HG02678 (cell line): ENCODE results near the gene NCAM1.

Experiments used
- ATAC-seq: cut with Tn5 transposase; IDR thresholded peaks from one replicate; pipeline ENCODE4 v1.9.1; 2021; ENCODE audit warnings: mild to moderate bottlenecking, moderate library complexity; ENCODE audit not compliant: unreplicated experiment

The NCAM1 gene

DNA sequence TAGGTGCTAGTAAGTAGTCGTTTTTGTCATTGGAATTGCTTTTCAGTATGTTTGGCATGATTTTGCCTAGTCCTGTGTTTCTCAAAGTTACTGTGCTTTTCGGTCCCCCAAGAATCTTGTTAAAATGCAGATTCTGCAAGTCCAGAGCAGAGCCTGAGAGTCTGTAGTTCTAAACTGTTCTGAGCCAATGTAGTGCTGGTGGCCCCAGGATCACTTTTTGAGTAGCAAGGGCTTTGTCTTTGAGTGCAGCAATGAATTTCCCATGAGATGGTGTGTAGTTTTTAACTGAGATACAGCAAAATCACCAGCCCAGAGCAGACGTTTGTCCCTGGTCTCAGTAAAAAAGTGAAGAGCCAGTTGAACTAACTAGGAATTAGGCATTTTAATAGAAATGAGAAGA, 122.4 kb downstream of the NCAM1 start:
- ATAC-seq, result no peak

DNA sequence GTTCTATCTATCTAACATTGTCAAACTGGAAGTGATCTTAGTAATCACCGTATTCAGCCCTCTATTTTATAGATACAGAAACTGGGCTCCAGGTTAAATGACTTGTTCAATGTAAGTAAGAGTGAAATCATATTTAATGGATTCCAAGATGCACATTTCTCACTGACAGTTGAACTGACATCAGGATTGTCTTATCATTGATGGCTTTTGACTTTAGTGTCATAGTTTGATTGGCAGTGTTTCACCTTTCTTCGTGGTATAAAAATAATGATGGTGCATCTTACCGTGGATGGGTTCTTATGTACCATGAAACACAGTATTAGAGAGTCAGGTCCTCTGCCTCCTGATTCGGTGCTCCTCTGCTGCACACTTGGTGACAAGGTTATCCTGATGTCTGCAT, 123.1 kb downstream of the NCAM1 start:
- no peak for ATAC-seq

DNA sequence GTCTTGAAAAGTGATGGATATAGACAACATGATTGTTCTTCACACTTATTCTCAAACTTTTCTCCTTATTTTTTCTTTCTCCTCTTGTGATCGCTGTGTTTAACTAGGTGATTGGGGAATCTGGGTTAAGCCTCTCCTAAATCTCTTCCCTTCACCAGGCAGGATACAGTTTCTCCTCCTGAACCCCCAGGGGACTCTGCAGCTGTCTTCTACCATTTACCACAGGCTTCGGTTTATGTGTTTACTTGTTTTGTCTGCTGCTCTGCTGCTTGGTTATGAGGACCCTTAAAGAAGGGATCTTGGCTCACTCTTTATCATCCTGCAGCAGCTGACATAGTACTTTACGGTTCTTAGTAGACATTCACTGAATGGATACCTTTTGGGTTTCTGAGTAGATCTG, 124.2 kb downstream of the NCAM1 start:
- ATAC-seq, result no peak

DNA sequence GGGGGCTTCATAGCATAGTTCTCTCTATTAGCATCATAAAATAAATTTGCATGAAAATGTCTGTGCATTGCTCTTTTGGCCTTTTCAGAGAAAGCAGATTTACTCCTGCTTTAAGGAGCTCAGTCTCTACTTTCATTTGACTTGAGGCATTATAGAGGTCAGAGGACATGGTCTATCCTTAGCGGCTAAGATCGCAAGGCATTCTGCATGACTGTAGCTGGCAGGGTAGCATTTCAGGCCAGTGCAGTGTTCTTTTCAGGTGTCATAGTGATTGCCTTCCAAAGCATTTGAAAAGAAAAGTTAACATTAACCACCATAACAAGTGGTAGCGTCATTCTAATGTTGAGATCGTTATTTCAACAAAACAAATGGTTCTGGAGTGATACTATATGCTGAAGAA, 126.5 kb downstream of the NCAM1 start:
- ATAC-seq, result no peak

DNA sequence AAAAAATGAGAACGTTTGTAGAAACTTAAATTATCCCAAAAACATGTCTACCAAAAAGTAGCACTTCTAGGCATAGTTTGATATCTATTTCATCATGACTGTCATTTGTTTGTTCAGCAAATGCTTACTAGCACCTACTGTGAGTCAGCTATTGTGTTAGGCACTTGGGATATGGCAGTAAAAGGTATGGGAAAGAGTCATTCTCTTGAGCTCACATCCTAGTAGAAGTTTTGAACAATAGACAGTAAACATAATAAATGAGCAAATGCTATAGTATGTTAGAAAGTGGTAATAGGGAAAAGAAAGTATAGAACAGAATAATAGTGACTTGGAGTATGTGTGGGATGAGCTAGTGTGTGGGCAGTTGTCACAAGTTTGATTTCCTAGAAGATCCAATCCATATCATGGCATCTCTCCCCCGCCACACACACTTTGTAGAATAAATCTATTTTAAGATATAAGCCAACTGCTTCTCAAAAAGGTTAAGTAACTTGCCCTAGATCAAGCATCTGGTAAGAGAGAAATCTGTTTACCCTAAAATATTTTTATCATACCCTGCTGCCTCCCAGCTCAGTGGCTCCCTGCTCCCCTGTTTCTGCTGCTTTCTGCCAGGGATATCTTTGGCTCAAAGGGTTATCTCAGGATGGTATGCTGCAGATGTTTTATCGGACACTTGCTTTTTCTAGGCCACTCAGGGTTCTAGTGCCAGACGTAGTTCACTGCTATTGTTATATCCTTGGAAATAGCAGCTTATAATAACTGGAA, 129.7 kb downstream of the NCAM1 start:
- ATAC-seq, result no peak

DNA sequence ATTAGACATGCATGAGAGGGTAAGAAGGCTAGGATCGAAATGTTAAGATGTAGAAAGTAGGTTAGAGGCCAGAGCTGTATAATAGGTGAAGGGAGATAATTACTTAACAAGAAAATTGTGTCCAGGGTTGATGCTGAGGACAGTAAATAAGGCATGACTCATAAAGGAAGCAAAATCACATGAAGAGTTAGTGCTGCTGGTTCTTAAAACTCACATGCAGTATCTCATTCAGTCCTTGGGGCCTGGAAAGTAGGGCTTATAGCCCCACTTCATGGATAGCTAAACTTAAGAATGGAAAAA, 130.2 kb downstream of the NCAM1 start:
- no peak for ATAC-seq

DNA sequence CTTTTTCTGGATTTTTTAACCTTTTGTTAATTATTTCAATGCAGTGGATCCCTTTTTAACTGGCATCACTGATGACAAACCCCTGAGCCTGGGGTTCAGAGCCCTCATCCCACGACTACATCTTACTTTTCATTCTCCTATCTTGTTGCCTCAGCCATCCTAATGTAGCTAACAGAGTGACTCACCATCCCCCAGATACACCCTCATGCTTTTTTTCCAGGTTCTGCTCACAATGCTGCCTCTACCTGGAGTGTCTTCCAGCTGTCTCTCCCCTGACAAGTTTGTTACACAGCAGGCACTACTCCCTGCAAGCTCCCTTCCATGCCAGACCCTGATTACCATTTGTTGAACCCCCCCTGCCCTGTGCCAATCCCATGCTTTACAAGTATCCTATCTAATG, 135.4 kb downstream of the NCAM1 start:
- ATAC-seq, result no peak

DNA sequence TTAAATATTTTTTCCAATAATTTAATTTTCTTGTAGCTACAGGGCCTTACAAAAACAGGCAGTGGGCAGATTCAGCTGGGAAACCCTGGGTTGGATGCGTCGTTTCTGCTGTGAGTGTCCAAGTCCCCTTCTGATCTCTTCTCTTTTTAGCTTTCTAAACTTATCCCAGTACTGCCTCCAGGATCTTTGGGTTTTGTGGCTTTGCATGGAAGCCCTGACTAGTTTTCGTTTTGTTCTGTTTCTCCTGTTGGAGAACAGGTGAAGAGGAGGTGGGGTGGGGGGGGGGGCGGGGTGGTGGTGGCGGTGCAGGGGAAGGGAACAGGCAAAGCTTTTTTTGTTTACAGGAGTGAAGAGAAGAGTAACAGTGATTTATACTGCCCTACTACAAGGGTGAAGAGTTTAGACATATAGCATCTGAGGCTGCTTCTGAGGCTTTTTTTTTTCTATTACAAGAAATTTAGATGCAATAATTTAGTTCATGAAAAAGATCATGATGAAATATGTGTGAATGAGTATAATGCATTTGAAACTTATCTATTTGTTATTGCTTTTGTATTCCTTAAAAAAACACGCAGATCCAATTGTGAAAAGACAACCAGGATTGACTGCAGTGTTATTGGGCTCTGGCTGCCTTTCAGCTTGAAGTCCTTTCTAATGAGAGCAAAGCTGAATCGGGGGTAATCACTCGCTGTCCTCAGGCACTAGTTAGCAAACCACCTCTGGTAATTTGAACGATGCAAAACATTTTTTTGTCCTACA, 142.9 kb downstream of the NCAM1 start:
- no peak for ATAC-seq

DNA sequence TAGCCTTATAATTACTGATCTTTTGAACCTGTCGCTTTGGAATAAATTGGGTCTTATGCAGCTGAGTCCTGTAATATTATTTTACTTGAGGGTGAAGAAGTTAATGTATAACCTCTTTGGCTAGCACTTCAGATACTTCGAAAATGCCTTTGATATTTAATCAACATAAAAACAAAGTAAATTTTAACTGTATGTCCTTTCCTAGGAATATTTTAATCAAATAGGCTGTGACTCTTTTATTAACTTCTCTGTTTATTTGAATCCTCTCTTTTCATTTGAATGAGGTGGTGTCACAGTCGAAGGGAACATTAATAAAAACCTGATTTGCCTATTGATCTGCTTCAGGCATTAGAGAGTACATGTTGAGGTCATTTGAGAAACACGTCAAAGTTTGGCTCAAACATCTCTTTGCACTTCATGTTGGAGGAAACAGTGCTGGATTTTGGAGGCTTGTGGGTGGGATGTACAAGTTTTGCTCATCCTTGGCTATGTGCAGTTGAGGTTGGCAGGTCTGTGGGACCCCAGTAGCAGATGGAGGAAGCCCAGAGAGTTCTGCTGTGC, 143.6 kb downstream of the NCAM1 start:
- no peak for ATAC-seq

DNA sequence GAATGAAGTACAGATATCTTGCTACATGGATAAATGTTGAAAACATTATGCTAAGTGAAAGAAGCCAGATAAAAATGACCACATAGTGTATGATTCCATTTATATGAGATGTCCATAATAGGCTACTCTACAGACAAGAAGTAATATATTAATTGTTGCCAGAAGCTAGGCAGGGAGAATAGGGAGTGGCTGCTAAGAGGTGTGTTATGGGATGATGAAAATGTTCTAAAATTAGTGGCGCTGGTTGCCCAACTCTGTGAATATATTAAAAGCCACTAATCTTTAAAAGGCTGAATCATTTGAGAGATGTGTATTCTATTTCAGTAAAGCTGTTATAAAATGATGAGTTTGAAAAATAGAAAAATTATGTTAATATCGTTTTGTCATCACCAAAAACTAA, 144.4 kb downstream of the NCAM1 start:
- no peak for ATAC-seq

DNA sequence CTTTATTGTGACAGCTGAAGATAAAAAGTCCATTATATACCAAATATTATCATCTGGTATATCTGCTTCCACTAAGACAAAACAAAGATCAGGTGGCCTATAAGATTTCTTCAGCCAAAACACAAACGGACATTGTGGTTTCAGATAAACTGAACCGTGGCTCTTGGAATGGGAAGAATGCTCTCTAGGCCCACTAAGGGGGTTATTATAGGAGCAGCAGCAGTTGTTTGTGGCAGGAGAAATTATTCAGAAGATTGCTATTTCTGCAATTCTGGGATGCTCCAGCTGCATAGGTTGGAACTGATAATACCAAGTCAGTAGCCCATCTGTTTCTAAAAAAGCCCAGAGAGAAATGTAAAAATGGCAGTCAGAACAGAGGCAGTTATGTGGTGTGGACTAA, 145.3 kb downstream of the NCAM1 start:
- no peak for ATAC-seq

DNA sequence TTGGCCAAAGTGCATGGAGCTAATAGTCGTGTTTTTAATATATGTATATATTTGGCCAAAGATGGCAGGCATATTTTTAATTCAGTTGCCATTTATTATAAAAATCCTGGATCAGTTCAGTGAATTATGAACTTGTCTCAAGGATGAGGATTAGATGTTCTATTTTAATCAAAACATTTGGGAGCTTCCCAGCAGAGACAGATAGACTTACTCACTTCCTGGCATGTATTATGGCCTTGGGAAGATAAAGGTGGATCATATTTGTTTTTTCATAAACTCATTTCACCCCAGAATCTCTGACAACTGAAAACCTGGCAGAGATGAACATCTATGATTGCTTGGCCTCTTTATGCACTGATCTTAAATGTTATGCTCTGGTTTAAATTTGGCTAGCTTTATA, 148.8 kb downstream of the NCAM1 start:
- ATAC-seq, result no peak

DNA sequence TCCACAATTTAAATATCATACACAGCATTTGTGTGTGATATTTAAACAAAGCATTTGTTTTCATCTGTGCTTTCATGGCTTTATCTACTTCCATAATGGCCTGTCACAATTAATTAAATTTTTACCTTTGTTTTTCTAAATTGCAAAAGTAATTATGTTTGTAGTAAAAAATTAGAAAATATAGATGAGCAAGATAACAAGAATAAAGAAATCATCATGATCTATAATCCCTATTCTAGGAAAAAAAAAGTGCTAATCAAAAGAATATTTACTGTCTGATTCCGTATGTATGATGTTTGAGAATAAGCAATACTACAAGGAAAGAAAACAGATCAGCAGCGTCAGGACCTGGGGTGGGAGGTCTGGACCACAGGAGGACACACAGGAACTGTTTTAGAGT, 149.9 kb downstream of the NCAM1 start:
- no peak for ATAC-seq

DNA sequence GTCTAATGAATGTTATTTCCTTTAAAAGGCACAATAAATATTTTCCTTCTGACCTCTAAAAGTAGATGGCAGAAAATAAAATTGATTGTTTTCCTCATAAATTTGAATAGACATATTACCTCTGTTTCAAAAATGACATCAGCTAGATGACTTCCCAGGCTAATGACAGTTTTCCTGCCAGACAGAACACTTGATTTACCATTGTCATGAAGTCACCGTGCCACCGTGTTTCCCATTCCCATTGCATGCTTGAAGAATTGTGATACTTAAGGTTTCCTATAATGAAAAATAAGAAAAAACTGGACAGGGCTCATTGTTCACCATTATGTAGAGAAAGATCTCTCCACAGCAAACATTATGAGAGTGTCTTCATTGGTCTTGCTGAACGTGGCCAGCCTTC, 151.1 kb downstream of the NCAM1 start:
- no peak for ATAC-seq

DNA sequence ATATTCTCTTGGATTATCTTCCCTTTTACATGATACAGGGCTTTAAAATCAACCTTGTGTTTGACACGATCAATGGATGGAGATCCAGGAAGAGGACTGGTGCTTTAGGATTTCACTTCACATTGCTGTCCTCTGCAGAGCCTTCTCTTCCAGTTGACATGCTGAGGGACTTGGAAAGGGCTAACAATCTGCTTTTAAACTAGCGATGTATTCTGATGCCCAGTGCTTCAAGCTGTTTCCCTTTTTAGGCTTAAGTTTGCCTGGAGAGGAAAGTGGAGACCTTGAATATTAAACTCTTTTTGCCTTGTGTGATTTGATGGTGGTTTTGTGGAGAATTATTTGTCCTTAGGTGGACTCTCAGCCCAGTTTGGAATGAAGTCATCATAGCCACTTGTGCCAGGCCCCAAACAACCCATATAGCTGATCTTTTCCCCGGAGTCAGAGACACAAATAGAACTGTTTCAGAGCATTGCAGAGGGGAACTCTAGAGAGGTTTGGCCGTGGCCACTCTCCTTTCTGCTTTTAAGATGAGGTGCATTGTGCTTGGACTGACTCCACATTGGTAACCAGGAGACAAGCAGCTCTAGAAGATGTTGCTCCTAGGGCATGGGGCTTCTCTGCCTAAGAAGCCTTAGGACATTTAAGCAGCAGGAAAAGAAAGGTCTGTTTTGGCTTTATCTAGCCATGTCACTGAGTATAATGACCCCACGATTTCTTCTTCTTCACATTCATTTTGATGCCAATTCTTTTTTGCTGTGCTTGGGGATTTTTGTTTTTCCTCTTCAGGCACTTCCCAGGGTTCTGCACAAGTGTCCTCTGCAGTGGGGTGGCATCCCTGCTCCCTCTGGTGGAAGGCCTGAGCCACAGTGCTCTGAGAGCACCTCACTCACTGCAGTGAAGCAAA, 152.8 kb downstream of the NCAM1 start:
- peak; percentile 45 for ATAC-seq

DNA sequence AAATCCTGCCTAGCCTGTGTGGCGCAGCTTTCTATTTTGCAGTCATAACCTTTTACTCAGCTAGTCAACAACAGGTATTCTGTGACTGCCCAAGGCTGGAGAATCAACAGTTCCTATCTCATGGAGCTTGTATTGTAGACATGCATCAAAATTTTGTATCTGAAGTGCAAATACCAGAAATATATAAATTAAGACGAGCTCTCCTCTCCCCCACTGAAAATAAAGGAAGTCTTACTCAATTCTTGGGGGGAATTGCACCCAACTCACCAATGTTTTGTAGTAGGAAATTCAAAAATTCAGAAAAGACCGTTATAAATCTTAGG, 153.4 kb downstream of the NCAM1 start:
- no peak for ATAC-seq

DNA sequence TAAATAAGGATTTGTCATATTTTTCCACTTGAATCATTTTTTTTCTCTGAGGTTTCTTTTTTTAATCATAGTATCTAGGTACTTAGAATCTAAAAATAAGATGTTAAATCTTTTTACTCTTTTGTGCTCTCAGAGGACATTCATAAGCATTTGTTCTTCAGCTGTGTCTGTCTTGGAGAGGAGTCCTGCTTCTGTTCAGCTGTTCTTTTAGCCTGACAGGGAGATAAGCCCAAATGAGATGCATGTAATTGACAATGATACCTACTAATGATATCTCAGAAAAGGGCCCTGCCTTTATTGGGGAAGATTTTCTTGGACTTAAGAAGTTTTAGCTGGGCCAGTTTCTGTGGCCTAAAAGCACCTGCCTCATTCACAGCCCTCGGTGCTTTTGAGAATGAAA, 156.9 kb downstream of the NCAM1 start:
- no peak for ATAC-seq

DNA sequence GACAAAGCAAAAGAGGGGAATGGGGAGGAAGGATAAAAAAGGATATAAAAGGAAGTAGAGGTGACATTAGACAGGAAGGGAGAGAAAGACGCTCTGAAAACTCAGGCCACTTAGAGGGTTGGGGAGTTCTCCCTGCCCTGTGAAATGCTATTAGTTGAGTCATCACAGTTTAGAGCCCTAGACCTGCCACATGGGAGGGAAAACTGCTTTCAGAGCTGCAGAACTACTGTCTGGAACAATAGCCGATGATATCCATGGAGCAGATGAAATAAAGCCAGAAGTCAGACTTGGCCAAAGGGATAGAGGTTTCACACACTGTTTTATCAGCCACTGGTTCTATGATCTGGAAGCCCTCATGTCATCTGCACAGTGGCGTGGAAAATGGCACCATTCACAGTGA, 157.9 kb downstream of the NCAM1 start:
- ATAC-seq, result no peak

DNA sequence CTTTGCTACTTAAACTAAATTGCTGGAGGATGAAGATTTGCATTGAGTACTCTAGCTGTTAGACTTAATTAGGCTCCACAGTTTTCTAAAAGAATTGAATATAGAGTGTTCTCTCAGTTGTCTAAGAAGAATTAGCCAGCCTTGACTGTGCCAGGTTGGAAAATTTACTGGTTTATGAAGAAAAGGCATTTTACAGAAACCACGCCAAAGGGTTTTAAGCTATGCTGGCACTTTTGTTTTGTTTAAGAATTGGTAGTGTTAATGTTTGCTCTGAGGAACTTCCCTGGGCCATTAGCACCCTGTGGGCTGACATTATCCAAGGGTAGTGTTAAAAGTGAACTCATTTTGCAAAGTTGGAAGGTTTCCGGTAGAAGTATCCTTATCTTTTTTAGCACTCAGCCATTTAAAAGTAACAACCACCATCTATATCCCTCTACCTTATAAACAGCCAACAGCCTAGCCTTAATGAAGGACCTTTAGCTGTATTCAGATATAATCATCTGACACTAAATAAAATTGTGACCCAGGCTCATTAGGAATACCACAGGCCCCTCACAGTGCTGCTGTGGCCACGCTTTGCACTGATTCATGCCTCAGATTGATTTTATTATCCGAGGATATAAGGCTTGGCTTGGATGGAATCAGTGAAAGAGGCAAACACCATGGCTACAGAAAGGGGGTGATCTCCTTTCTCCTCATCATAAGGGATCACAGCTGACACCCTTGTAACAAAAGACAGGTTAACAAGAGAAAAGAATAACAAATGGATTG, 158.9 kb downstream of the NCAM1 start:
- ATAC-seq, result no peak

DNA sequence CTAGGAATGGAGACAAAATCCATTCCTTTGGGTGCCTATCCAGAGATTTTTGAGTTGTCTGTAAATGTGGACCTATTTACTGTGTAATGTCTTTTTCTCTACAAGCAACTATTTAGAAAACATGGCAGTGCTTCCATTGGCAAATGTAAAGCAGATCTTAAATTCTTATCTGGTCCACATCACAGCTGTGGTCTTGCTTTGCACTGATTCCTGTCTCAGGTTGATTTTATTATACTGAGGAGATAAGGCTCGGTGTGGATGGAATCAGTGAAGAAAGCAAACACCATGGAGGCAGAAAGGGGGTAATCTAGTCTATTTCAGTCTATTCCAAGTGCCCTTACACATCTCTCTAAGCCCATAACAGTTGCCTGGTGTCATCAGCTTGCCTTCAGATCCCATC, 160.5 kb downstream of the NCAM1 start:
- no peak for ATAC-seq

DNA sequence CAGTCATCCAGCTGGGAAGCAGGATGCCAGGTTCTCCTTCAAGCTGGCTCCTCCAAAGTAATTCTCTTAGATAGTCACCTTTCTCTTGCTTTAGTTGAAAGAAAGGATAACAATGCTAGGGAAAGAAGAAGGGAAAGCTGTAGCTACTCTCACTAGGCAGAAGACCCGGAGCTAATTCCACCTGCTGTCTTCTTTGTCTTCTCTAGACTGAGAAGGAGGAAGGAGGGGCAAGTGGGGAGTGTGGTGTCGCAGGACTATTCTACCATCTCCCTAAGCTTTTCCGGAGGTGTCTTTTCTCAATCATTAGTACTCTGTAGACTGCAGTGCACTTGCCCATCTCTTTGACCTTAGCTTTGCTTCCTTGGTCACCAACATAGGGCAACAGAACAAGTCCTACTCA, 162.8 kb downstream of the NCAM1 start:
- no peak for ATAC-seq
